Gastroesophageal sphincter (tissue), 3 donors: Measurements from ENCODE around the gene VIPR1.

Source experiments
- CTCF ChIP-seq, 4 experiments: fragments of 200-600 bp in 2 of 4; fragments of 450-650 bp in 2 of 4; sonication (generic) in 1 of 4; IDR thresholded peaks; one replicate each; pipeline ENCODE4 v1.5.1; 2017 to 2019; ENCODE audit warnings: antibody characterized with exemption in 4 of 4, mild to moderate bottlenecking in 2 of 4, moderate library complexity in 2 of 4
- EP300 ChIP-seq: sonication (generic); formaldehyde crosslinking; IDR thresholded peaks from one replicate; pipeline ENCODE4 v1.6.1; 2017; ENCODE audit warnings: antibody characterized with exemption, mild to moderate bottlenecking

- TF ChIP-seq CTCF (IDR thresholded peaks at IDR 0.05), result peak in 1 of 4 experiments; percentile 10
- TF ChIP-seq EP300, result no peak
Observed at GRCh38 chr3:42535981-42536784, 33.7 kb downstream of the VIPR1 start.
